PFSK-1 (cell line): Measurements from ENCODE around the gene TFPI.

Source experiments
- POLR2AphosphoS5 ChIP-seq: IDR thresholded peaks from 2 replicates; pipeline ENCODE4 v1.6.1; 2012; ENCODE audit warnings: low read depth, mild to moderate bottlenecking, control low read depth, low read length, moderate library complexity
- TAF1 ChIP-seq: IDR thresholded peaks from 2 replicates; pipeline ENCODE4 v1.6.1; 2012; ENCODE audit warnings: low read length, control low read depth, borderline replicate concordance; ENCODE audit not compliant: insufficient read depth
- TF ChIP-seq, protein P1 (sequence below), 2 experiments: IDR thresholded peaks; 2 replicates each; pipeline versions ENCODE4 v1.6.1 to v1.8.0; 2011 to 2012; ENCODE audit warnings: low read depth in 2 of 2, low read length in 2 of 2, control low read depth in 1 of 2, inconsistent platforms in 1 of 2, mild to moderate bottlenecking in 1 of 2, moderate library complexity in 1 of 2; ENCODE audit not compliant: insufficient read depth in 1 of 2

DNA sequence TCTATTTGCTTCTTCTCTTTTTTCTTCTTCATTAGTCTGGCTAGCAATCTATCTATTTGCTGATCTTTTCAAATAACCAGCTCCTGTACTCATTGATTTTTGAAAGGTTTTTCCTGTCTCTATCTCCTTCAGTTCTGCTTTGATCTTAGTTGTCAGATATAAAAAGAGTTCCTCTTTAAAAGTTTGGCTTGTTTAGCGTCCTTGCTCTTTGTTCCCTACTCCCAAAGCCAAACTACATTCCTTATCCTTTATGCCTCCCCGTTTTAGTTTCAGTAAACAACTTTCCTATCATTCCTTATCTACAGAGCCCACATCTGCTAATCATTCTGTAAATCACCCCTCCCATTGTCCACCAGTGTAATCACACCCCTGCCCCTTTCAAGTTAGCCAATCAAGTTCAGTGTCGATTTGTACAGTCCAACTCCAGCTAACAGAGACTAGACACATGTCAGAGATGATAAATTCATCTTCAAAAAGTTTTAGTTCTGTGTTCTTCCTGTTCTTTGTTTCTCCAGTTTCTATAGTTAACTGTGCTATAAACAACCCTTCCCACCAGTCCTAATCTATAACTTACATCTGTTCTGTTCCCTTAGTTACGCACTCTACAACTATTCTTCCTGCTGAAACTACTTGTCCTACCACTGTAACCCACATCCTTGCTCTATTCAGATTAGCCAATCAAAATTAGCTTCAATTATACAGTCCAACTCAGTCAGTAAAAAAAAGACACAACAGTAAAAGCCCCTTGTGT, 44.4 kb downstream of the TFPI start:
- no peak for TF ChIP-seq TAF1
- TF ChIP-seq POLR2AphosphoS5: no peak
- TF ChIP-seq, protein P1, sequence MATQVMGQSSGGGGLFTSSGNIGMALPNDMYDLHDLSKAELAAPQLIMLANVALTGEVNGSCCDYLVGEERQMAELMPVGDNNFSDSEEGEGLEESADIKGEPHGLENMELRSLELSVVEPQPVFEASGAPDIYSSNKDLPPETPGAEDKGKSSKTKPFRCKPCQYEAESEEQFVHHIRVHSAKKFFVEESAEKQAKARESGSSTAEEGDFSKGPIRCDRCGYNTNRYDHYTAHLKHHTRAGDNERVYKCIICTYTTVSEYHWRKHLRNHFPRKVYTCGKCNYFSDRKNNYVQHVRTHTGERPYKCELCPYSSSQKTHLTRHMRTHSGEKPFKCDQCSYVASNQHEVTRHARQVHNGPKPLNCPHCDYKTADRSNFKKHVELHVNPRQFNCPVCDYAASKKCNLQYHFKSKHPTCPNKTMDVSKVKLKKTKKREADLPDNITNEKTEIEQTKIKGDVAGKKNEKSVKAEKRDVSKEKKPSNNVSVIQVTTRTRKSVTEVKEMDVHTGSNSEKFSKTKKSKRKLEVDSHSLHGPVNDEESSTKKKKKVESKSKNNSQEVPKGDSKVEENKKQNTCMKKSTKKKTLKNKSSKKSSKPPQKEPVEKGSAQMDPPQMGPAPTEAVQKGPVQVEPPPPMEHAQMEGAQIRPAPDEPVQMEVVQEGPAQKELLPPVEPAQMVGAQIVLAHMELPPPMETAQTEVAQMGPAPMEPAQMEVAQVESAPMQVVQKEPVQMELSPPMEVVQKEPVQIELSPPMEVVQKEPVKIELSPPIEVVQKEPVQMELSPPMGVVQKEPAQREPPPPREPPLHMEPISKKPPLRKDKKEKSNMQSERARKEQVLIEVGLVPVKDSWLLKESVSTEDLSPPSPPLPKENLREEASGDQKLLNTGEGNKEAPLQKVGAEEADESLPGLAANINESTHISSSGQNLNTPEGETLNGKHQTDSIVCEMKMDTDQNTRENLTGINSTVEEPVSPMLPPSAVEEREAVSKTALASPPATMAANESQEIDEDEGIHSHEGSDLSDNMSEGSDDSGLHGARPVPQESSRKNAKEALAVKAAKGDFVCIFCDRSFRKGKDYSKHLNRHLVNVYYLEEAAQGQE (IDR thresholded peaks at IDR 0.05; ENCODE audit: insufficient read depth in 1 of 2, low read depth in 2 of 2, low read length in 2 of 2): no peak
